ENCODE results near the gene SLIT1.

Gene SLIT1

DNA sequence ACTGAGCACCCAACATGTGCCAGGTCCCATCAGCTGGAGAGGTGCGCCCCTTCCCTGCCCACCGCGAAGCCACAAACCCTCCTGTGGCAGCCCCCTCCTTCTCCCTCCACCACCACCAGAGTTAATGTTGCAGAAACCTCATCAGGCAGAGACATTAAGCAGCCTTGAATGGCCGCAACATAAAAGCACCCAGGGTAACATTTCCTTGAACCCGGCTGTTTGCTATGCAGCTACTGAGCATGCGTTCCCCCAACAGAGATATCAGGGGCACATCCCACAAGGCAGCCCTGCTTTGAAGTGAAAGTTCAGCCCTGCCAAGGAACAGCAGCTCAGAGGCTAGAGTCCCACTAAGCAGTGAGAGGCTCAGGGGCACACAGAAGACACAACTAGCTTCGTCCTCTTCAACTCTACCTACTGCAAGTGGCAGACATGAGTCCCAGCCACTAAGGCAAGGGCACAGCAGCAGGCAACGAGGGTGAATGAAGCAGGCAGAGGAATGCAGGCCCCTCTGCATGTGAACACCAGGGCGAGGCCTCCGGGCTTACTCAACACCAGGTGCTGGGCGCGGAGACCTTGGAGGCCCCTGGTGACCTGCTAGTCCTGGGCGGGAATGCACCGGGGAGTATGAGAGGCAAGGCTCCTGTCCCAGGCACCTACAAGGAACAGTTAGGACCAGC is 107.4 kb downstream of the SLIT1 start:
- no peak for DNase-seq

DNA sequence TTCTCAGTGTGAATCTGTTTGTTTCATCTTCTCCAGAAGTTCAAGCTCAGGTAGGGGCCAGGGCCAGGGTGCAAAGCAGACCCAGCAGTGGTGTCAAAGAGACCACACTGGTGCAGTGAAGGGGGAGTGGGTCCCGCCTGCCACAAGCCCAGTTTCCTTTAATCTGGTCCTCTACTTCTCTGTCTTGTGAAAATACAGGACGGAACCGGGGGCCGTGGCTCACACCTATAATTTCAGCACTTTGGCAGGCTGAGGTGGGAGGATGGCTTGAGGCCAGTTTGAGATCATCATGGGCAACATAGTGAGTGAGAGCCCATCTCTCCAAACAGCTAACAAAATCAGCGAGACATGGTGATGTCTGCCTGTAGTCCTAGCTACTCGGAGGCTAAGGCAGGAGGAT is 109.0 kb downstream of the SLIT1 start:
- no peak for DNase-seq

DNA sequence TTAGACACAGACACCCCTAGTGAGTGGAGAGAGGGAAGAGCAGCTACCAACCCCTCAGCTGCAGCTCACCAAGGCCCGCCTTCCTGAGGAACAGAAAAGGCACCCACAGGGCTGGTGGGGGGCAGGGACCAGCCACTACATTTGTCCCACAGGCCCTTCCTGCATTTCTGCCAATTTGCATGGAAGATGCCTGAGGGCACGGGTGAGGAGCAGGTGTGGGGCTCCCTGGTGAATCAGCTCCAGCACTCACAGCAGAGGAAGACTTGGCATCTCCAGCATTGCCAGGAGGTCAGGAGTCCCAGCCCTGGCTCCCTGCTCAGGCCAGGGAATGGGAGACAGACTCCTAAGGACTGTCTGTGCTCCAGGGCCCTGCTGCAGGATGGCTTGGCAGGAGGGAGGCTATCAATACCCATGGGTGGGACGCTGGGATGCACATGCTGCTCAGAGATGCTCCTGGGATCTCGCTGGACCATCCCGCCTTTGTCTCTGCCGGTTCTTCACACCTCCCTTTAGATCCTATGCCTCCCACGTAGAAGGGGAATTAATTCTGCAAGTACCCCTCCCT is 109.7 kb downstream of the SLIT1 start:
- DNase-seq: no peak

DNA sequence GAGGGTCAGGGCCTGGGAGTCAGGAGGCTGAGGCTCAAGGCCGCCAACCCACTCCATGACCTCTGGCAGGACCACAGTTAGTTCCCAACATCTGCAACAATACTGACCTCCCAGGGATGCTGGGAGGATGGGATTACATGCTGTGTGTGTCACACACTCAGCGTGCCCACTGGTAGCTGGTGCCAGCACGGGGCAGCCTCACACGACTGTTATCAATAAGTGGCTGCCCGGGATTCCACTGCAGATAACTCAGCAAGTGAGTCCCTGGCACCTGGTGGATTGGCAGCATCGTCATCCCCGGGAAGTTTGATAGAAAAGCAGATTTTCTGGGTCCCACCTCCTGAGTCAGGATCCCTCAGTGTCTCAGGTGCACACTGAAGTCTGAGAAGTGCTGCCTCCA is 110.3 kb downstream of the SLIT1 start:
- DNase-seq: no peak

DNA sequence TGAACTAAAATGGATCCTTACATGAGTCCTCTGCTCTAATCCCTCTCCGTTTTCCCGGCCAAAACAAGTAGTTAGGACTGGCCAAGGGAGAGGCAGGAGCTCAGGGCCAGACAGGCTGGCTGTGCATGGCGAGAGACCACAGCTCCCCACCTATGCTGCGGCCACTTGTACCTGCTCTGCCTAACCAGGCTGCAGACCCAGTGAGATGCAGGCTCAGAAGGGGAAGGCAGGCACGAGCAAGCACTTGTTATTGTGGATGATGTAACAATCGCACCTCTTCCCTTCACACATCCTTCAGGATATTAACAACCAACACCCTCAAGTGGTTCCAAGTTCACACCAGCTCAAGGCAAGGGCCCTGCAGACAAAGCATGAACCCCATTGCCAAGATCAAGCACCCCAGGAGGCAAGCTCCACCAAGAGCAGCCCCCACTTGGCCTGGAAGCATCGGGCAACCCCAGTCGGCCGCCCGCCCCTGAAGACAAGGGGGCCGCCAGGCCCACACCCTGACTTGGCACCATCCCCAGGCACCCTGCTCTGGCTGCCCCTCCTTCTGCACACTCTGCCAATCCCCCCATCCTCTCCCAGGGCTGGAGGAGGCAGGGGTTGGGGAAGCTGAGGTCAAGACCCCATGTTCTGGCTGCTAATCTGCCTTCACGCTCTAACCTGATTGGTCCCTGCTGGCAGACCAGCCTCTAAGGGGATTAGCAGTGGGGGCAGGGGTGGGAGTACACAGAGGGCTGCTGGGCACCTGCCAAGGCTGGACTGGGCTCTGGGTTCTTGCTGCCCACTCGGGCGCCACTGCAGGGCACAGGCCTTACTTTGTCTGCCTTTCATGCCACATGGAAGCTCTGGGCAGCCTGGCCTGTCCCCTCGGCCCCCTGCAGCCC is 111.3 kb downstream of the SLIT1 start:
- DNase-seq: no peak

DNA sequence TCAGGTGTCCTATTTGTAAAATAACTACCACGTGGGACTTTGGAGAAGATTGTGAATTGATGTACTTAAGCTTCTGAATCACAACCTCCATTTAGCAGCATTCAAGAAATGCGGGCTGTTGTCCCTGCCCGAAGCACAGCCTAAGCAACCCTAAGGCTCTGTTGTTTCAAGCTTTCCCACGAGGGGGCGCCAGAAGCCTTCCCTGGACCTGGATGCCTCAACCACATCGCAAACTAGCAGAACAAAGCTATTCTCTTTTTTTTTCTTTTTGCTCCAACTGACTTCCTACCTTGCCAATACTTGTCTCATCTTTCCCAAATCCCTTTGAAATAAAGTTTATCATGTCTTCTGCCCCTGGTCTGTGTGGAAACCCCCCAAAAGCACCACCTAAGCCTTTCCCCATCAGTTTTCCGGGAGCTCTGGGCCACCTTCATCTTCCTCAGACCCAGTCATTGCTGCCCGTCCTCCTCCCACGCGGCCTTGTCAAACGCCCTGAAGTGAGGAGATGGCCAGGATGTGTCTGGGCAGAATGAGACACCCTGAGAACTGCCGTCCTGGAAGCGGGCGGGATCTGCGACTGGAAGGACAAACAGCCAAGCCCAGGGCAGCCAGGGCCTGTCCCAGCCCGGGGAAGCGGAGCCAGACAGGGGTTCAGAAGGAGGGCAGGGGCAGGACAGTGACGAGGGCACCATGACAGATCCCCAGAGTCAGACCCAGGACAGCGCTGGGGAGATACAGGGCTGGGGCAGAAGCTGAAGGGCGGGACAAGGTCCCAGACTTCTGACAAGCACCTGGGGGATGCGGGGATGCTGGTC is 112.7 kb downstream of the SLIT1 start:
- peak; percentile 71 for DNase-seq

DNA sequence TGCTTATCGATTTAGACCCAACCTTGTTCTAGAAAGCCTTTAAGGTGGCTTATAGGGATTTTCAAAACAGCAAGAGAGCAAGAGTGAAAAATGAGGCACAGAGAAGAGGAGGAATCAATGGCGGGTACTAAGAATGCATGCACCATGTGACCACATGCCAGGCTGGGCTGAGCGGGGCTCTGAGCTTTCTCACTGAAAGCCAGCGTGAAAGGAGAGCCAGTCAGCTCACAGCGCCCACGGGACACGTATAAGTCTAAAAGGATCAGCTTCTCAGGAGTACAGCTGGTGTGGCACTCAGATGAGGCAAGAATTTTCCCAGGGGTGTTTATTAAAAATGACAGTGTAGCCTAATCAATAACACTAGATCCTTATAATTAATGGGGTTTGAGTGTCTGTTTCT is 114.3 kb downstream of the SLIT1 start:
- DNase-seq: no peak

DNA sequence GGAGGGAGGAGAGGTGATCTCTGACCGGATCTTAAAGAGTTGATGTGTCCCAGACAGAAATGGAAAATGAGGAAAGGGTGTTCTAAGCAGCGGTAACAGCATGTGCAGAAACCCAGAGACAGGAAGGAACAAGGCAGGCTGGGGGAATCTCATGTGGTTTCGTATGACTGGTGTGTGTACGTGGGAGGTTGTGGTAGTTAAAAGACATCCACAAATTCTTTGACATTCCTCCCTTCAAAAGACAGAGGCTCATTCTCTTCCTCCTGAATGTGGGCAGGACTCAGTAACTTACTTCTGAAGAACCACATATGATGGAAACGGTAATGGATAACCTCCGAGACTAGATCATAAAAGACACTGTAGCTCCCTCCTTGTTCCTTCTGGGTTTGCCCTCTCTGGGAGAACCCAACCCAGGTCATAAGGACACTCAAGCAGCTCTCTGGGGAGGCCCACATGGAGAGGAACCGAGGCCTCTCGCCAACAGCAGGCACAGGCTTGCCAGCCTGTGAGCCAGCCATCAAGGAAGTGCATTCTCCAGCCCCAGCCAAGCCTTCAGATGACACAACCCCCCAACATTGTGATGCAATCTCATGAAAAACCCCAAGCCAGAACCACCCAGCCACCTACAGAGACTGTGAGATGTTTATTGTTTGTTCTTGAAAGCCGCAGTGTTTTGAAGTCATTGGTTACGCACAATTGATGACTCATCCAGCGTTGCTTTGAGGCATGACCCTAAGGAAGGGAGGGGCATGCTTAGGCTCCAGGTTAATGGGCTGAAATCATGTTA is 116.0 kb downstream of the SLIT1 start:
- DNase-seq: no peak

DNA sequence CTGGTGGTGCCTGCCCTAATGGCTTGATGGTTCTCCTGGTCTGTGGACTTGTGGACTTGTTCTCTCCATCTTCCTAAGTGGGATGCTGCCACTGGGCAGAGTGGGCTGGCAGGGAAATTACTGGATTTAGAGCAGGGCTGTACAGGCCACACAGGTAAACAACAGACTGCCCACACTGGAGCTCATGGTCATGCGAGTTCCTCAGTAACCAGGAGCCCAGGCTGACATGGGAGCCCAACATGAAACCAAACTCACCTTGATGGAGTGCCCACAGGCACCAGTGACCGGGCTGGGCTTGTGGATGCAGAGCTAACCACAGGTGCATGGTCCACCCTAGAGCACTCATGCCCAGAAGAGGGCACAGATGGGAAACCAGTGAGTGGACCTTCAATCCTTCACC is 116.7 kb downstream of the SLIT1 start:
- DNase-seq: no peak

DNA sequence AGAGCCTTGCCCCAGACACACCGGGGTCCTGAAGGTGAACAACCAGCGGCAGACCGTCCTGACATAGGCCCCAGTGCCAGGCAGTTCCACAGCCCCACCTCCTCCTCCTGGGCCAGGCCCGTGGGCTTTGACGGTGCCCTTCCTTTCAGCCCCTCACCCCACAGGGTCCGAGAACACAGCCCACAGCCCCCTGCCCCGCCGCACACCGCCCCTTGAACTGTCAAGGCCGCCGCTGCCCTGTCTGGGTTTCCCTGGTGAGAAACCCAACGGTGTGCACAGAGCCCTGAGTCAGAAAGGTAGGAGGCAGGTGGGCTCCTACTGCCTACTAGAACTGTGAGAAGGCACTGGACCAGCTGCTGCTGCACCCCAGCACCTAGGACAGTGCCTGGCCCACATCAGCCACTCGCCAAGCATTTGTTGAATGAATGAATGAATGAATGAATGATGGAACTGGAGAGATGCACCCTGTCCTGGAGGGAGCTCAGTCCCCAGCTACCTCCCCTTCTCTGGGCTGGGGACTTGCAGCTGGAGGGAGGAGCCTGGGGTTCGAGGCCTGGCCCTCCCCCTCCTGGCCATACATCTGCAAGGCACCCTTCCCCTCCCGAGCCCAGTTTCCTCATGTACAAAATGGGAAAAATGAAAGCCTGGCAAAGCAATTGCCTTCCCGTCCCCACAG is 117.9 kb downstream of the SLIT1 start:
- peak; percentile 7 for DNase-seq

DNA sequence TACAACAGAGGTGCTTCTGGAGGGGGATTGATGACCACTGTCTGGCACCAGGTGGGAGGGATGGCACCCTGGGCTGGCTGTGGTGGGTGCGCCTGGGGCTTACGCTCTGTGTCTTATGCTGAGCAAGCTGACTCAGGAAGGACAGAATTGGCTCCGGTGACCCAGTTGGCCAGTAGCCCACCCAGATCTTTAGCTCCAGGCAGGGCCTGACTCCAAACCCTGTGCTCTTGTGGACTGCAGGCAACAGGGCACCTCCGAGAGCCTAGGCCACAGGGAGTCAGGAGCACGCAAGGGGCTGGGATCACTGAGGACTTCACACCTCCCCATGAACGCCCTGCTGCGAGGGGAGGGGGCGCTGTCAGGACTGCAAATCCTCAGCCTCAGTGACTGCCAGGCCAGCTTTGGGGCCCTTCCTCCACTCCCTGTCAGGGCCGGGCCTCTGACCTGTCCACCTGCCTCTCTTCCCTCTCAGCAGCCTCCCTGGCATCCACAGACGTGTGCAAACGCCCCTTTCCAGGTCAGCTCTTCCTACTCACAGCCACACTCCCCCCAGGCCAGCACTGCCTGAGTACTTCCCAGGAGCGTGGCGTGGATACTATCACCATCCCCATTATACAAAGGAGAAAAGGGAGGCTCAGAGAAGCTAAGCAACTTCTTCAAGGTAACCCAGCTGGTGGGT is 118.7 kb downstream of the SLIT1 start:
- DNase-seq: no peak

DNA sequence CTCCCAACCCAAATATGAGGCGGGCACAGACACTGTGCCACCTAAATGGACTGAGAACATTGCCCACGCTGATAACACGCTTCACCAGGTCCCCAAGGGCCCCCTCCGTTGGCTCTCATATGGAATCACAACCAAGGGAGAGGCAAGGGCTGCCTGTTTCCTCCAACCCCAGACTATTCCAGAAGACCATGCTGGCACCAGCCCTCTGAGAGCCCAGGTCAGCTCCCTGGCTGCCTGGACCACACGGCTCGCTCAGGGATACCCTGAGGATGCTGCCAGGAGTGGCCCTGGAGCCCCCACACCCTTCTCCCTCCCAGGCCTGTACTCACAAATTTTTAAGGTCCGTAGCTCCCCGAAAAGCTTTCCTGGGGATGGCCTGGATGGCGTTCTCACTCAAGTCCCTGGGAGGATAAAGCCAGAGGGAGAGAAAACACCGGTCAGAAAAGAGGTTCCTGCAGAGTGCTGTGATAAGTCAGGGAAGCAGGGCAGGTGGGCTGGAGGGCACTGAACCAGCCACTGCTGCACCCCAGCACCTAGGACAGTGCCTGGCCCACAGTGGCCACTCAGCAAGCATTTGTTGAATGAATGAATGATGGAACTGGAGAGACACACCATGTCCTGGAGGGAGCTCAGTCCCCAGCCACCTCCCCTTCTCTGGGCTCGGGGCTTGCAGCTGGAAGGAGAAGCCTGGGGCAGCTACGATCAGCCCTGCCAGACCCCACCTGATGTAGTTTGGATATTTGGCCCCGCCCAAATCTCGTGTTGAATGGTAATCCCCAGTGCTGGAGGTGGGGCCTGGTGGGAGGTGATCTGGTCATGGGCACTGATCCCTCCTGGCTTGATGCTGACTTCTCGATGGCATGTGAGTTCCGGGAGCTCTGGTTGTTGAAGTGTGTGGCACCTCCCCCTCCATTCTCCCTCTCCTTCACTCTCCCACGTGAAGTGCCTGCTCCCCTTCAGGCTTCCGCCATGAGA is 119.8 kb downstream of the SLIT1 start:
- no peak for DNase-seq

DNA sequence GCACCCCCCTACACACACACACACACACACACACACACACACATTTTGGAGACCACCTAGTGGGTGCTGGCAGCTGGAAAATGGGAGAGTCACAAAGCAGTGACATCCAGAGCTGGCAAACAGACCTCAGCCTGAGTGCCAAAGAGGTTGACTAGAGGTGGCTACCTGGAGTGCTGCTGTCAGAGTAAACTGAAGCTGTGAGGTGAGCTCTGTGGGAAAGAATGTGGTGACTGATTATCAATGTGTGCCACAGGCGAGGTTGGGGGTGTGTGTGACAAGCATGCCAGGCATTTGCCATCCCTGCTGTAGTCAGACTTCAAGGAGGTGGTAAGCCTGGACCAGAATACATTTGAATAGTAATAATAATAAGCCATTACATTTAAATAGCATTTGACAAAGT is 120.6 kb downstream of the SLIT1 start:
- DNase-seq: no peak

DNA sequence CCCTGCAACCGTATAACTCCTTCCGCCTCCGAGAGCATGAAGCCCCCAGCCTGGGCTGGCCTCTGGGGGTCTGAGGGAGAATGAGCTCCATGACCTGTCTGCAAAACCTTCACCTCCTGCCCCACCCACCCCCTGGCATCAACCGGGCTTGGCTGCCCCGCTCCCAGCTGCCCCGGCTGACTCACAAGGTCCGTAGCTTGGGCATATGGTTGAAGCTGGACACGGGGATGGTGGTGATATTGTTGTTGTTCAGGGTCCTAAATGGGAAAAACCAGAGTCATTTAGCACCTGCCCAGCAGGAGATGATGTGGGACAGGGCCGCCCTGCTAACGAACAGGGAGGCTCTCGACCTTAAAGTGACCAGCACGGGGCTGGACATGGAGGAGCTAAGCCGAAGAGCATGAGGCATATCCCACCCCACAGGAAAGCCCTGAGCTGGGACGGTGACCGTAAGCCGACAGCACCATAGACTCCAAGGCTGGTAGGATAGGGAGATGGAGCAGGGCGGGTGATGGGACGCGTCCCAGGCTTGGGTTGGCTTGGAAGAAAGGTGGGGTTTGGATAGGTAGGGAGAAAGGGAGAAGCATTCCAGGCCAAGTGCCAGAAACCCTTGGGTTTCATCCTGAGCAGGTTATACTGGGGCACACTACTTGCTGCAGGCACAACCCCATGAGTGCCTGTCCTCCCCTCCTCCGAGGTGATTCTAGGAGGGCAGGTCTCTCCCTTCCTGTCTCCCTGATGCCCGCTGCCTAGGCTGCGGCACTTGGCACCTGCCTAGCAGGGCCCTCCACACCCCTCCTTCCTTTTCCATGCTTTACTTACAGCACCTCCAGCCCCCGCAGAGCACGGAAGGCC is 121.5 kb downstream of the SLIT1 start:
- no peak for DNase-seq

DNA sequence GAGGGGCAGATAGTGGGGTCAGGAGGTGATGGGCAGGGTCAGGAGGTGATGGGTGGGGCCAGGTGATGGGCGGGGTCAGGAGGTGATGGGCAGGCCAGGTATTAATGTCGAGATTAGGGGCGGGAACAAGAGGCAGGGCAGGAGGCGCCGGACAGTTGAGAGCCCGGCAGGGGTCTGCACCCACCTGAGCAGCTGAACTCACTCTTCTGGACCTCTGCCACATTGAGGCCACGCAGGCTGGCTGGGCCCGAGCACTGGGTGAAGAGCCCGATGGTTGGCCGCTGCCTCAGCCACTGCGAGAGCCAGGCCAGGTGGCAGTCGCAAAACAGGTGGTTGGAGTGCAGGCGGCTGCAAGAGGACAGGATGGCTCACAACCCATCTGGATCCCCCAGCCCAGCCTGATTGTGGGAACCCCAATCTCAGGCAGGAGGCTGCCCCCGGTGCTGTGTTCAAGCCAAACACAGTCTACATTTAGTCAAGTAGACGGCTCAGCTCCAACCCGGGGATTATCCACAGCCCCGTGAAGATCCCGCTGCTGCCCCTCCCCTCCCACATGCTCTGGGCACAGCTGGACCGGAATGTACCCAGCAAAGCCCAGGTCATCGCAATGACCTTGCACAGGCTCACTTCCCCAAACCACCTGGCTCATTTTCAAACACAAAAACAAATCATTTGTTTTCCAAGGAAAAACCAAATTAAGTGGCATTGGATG is 122.3 kb downstream of the SLIT1 start:
- DNase-seq: peak; percentile 11

DNA sequence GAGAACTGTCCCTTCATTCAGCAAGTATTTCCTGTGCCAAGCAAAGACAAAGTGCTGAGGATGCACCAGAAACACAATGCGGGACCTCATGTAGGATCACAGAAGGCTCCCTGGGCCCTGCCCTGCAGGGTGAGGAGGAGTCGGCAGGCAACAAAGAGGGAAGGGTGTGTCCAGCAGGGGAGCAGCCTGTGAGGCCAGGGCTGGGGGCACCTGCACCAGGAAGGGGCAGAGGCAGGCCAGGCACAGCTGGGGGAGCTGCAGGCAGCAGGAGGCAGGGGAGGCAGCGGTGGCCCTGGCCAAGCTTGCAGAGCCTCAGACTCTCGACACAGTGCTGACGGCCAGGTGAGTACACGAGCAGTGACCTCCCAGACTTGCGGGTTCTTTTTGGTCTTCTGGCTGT is 123.3 kb downstream of the SLIT1 start:
- no peak for DNase-seq

DNA sequence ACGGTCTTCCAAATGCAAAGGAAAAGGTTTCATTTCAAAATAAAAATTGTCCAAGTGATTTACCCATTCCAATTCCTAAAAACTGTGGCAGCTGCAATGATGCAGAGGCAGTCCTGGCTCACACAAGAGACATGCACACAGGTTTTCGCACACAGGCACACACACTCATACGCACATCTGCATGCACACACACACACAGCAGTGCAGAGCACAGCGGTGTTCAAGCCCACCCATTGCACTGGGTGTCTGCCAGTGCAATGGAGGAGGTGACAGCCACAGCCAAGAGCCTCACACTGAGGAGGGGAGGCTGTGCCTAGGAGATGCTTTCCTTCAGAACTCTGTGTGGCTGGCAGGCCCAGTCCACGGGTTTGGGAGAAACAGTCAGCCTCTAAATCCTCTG is 123.7 kb downstream of the SLIT1 start:
- DNase-seq: no peak

DNA sequence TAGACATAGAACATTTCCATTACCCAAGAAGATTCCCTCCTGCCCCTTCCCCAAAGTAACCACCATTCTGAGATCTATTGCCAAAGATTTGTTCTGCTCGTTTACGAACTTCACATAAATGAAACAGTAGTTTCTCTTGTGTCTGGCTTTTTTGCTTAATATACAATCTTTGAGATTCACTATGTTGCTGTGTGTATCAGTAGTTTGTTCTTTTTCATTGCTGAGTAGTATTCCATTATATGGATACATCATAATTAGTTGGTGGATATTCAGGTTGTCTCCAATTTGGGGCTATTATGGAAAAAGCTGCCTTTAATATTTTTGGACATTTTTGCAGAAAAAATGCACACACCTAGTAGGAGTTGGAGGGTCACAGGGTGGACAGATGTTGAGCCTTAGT is 124.3 kb downstream of the SLIT1 start:
- DNase-seq: no peak
